Aorta (tissue), 5 donors: ENCODE results near the gene MUC6. TPM values are rescaled to one million over a fixed set of nuclear protein-coding genes. Genes with fewer than 3 reads are reported as not detected.

Experiments
- ATAC-seq: fragments of 200-7000 bp; cut with Tn5 transposase; one replicate; pipeline ENCODE4 v1.9.1; 2022; ENCODE audit warnings: moderate library complexity; ENCODE audit not compliant: low FRiP score
- DNase-seq, 2 donors: peaks; one replicate each; pipeline ENCODE4 v3.0.0-alpha.2; 2020
- H3K27ac ChIP-seq, 2 donors: one replicate each; pipeline ENCODE4 v1.5.1; 2013; ENCODE audit warnings: low read length in 2 of 2, mild to moderate bottlenecking in 2 of 2, moderate library complexity in 2 of 2, control low read depth in 1 of 2, inconsistent platforms in 1 of 2, low read depth in 1 of 2
- H3K27me3 ChIP-seq, 2 donors: one replicate each; pipeline ENCODE4 v1.6.1; 2013; ENCODE audit warnings: control low read depth in 1 of 2, low read length in 1 of 2, mild to moderate bottlenecking in 1 of 2, moderate library complexity in 1 of 2; ENCODE audit not compliant: insufficient read depth in 2 of 2, control insufficient read depth in 1 of 2
- H3K36me3 ChIP-seq, 2 donors: one replicate each; pipeline ENCODE4 v1.6.1; 2013; ENCODE audit warnings: control low read depth in 1 of 2, low read length in 1 of 2, mild to moderate bottlenecking in 1 of 2; ENCODE audit not compliant: insufficient read depth in 2 of 2, control insufficient read depth in 1 of 2
- H3K4me1 ChIP-seq, 2 donors: one replicate each; pipeline ENCODE4 v1.6.1; 2013; ENCODE audit warnings: low read length in 2 of 2, control low read depth in 1 of 2, mild to moderate bottlenecking in 1 of 2, moderate library complexity in 1 of 2; ENCODE audit not compliant: insufficient read depth in 2 of 2, control insufficient read depth in 1 of 2
- H3K4me3 ChIP-seq, 2 donors: one replicate each; pipeline ENCODE4 v1.5.1; 2013; ENCODE audit warnings: low read length in 2 of 2, control low read depth in 1 of 2, mild to moderate bottlenecking in 1 of 2
- H3K9me3 ChIP-seq: one replicate; pipeline ENCODE4 v1.6.1; 2013; ENCODE audit warnings: mild to moderate bottlenecking, low read length; ENCODE audit not compliant: control insufficient read depth
- WGBS, 2 donors: extraction: QIAGEN DNeasy Blood & Tissue Kit; methylation state at CpG; one replicate each; pipeline ENCODE4 v1.1.7; 2013; 5-methylcytosine and 5-hydroxymethylcytosine counted together
- intact Hi-C, 2 donors: fragments of 100-400 bp; cut with DNase I; formaldehyde crosslinking; loops; one replicate each; pipeline versions ENCODE4 v1.14.2 to v1.15.0; 2022
- polyA plus RNA-seq, 2 donors: library from polyadenylated mRNA; stranded (reverse); fragments of 200-250 nt; gene quantifications; one replicate each; pipeline ENCODE4 v1.2.3, GENCODE V29; 2013
- total RNA-seq, 2 donors: library from RNA; stranded (reverse); fragmentation: NEBNext Ultra II Directional; extraction: Animal tissue kit (Norgen Biotek cat#: 25700); gene quantifications; one replicate each; pipeline ENCODE4 v1.2.1, GENCODE V29; 2021
- donor health status: healthy with polysubstance abuse.
- donor health status: Bipolar disorder and iron deficiency.
- donor health status: DM: no; HTN: no; CAD: no.
- donor health status: DM: no; HTN: no; CAD: no.
- donor health status: DM: yes; HTN: yes; CAD: no.

Gene MUC6
- total and polyA plus RNA-seq, 4 donors: under 0.01 to 0.49 TPM; not detected in 2

DNA sequence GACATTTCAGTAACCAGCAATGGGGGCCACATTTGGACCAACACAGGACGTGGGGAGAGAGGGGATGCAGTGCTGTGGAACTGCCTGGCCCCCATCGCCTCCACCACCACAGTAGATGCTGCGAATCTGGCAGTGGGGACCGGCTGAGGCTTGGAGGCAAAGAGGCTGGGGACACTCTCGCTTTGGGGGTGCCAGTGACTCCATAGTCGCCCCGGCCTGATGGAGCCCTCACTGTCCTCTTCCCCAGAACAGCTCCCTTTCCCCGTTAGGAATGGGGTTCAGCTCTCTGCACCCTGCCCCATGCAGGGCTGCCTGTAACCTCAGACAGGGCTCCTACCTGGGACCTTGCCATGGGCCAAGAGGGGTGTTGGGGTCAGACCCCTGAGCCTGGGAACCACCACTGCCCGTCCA, 36.3 kb upstream of the MUC6 start:
- H3K9me3 ChIP-seq: no peaks in the 10 kb centered on the region
- DNase-seq: peak; percentile 17 to 31
- no peaks in the 10 kb centered on the region for H3K36me3 ChIP-seq
- WGBS, 2 donors: 80 to 91% methylated on average over 9 of the region's 9 CpGs
- ATAC-seq: peak; percentile 5
- no peak overlapping the region for H3K4me3 ChIP-seq
- intact Hi-C loops: no loop called here
- no peak overlapping the region for H3K27ac ChIP-seq
- no peaks in the 10 kb centered on the region for H3K27me3 ChIP-seq
- no peaks in the 10 kb centered on the region for H3K4me1 ChIP-seq

DNA sequence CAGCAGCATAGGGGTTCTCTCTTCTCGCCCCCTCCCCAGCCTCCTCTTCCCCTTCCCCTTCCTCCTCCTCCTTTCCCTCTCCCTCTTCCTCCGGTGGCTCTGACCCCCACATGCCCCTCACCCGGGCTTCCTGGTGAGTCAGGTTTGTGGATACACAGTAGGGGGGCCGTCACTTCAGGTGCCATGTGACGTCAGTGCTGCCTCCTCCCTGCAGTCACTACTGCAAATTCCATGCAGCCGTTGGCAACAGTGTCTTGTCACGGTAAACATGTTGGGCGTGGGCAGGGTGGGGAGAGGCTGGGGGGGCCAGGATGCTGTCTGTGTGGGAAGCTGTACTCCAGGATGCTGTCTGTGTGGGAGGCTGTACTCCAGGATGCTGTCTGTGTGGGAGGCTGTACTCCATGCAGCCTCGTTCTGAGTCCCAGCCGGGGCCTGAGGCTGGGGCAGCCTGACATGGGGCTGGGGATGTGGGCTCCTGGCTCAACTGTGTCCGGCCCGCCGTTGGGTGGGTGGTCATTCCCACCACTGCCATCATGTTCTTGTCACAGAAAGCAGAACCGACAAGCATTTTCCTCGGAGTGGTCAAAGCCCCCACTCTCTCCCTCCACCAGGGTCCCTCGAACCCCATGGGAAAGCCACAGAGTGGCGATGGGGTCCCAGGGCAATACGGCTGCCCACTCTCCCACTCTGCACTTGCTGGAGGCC, 35.8 kb upstream of the MUC6 start:
- Histone ChIP-seq H3K9me3 (no peaks in the 10 kb centered on the region), H3K4me1 (no peaks in the 10 kb centered on the region), H3K27me3 (no peaks in the 10 kb centered on the region), H3K27ac (no peak overlapping the region), H3K4me3 (no peak overlapping the region), H3K36me3 (no peaks in the 10 kb centered on the region)
- intact Hi-C loops: no loop called here
- ATAC-seq: no peak
- WGBS, 2 donors: 72 to 76% methylated on average over 18 of the region's 18 CpGs
- DNase-seq: peak in 1 of 2 donors; percentile 70

DNA sequence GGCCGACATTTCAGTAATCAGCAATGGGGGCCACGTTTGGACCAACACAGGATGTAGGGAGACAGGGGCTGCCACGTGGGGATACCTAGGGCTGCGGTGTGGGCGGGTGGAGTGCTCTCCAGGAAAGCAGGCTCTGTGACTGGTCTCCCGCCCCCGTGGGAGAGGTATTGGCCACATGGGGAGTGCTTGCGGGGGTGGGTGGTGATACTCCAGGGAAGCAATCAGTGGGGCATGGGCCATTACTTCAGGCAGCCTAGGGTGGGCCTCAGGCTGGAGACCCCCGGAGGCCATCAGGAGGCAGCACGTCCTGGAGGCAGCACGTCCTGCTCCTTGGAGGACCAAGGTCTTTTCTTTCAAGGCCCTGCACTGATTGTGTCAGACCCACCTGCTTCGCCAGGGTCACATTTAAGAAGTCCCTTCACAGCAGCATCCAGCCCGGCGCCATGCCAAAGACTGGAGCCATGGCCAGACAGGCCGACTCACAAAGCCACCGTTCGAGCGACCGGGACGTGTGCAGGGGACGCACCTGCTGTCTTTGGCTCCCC, 35.1 kb upstream of the MUC6 start:
- H3K9me3 ChIP-seq: no peaks in the 10 kb centered on the region
- peak; percentile 44 to 73 for DNase-seq
- WGBS, 2 donors: 85 to 90% methylated on average over 21 of the region's 21 CpGs
- intact Hi-C loops: no loop called here
- no peak overlapping the region for H3K4me3 ChIP-seq
- no peaks in the 10 kb centered on the region for H3K27me3 ChIP-seq
- no peak for ATAC-seq
- no peaks in the 10 kb centered on the region for H3K36me3 ChIP-seq
- no peak overlapping the region for H3K27ac ChIP-seq
- no peaks in the 10 kb centered on the region for H3K4me1 ChIP-seq

- ATAC-seq: no peak
- WGBS, 2 donors: 71 to 82% methylated on average over 9 of the region's 9 CpGs
Measured at GRCh38 chr11:1070594-1071462, 34.3 kb upstream of the MUC6 start.

DNA sequence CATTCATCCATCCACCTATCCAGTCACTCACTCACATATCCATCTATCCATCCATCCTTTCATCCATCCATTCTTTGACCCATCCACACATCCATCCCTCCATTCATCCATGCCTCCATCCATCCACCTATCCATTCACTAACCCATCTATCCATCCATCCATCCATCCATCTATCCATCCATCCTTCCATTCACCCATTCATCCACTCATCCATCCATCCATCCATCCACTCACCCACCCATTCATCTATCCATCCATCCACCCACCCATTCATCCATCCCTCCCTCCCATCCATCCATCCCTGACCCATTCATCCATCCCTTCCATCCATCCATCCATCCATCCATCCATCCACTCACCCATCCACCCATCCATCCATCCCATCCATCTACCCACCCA, 33.2 kb upstream of the MUC6 start:
- ATAC-seq (no peak), DNase-seq (no peak)
- H3K27me3 ChIP-seq: no peaks in the 10 kb centered on the region

More at GRCh38 chr11:1070594-1071462, 34.3 kb upstream of the MUC6 start:
- H3K27ac ChIP-seq: no peak overlapping the region
- no peaks in the 10 kb centered on the region for H3K27me3 ChIP-seq
- H3K4me3 ChIP-seq: no peak overlapping the region
- no peaks in the 10 kb centered on the region for H3K9me3 ChIP-seq
- peak in 1 of 2 donors; percentile 42 for DNase-seq
- no peaks in the 10 kb centered on the region for H3K36me3 ChIP-seq
- no peaks in the 10 kb centered on the region for H3K4me1 ChIP-seq
- intact Hi-C loops: no loop called here

GRCh38 chr11:1067812-1068496, 31.4 kb upstream of the MUC6 start:
- Histone ChIP-seq H3K36me3 (no peaks in the 10 kb centered on the region), H3K4me3 (no peak overlapping the region), H3K27me3 (no peaks in the 10 kb centered on the region), H3K9me3 (no peaks in the 10 kb centered on the region), H3K27ac (no peak overlapping the region), H3K4me1 (no peaks in the 10 kb centered on the region)
- ATAC-seq (no peak), DNase-seq (no peak)
- intact Hi-C loops: no loop called here
- WGBS, 2 donors: 81 to 83% methylated on average over 8 of the region's 8 CpGs

More for the DNA sequence above, 33.2 kb upstream of the MUC6 start:
- H3K4me3 ChIP-seq: no peak overlapping the region
- no peak overlapping the region for H3K27ac ChIP-seq
- no peaks in the 10 kb centered on the region for H3K36me3 ChIP-seq
- H3K9me3 ChIP-seq: no peaks in the 10 kb centered on the region
- intact Hi-C loops: no loop called here
- H3K4me1 ChIP-seq: no peaks in the 10 kb centered on the region

DNA sequence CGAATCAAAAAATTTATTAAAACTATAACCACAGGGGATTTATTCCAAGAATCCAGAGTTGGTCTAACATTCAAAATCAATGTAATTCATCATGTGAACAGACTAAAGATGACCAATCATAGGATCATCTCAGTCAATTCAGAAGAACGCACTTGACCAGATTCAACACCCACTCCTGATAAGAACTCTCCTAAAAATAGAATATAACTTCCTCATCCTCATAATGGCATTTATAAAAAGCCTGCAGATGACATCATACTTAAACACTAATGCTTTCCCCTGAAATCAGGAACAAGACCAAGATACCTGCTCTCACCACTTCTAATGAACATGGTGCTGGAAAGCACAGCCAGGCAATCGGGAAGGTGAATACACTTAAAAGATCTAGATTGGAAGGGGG, 27.6 kb upstream of the MUC6 start:
- H3K4me3 ChIP-seq: no peak overlapping the region
- H3K9me3 ChIP-seq: no peaks in the 10 kb centered on the region
- ATAC-seq (no peak), DNase-seq (no peak)
- intact Hi-C loops: no loop called here
- 57 to 62% methylated on average over 3 of the region's 3 CpGs for WGBS, 2 donors
- H3K36me3 ChIP-seq: no peaks in the 10 kb centered on the region
- no peak overlapping the region for H3K27ac ChIP-seq
- no peaks in the 10 kb centered on the region for H3K27me3 ChIP-seq
- no peaks in the 10 kb centered on the region for H3K4me1 ChIP-seq

DNA sequence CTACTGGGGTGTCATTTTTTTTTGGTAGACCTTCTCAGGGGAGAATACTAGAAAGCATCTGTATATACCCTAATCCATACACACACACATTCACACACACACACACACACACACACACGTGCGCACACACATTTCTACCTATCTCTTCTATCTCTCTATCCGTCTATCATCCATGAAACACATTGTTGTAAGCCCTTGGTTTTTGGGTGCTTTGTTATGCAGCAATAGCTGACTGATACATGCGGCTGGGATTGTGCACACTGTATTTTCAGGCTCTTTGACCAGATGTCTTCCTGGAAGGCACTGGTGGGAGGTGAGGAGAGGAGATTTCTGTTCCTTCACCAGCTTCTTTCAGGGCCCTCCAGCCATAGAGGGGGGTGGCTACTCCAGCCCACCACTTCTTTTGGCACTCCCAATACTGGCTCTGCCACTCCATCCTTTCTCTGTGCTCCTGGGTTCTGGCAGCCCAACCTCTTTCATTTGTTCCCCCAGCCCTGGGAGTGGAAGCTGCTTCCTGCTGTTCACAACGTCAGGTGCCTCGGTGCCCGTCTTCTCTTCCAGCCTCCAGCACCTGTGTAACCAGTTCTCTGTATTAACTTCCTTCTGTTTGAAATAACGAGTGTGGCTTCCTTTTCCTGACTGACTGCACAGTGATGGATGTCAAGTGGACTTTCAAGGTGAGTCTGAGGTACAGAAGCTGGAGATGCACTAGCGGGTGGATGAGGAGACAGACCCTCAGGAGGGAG, 25.7 kb upstream of the MUC6 start:
- Histone ChIP-seq H3K4me3 (no peak overlapping the region), H3K27ac (no peak overlapping the region), H3K36me3 (no peaks in the 10 kb centered on the region), H3K27me3 (no peaks in the 10 kb centered on the region), H3K4me1 (no peaks in the 10 kb centered on the region), H3K9me3 (no peaks in the 10 kb centered on the region)
- ATAC-seq (no peak), DNase-seq (no peak)
- WGBS, 2 donors: 85 to 88% methylated on average over 9 of the region's 9 CpGs
- intact Hi-C loops: no loop called here
